ENCODE measurements around the gene GCKR. TPM values are rescaled to one million over a fixed set of nuclear protein-coding genes. Genes with fewer than 3 reads are reported as not detected.

The GCKR gene
- total RNA-seq: 0.69 TPM

GRCh38 chr2:27496357-27497287, at the start of gene GCKR:
GCKR (plus strand) TSS chr2:27496839; CDS start chr2:27496905, 66 bp downstream.

DNA sequence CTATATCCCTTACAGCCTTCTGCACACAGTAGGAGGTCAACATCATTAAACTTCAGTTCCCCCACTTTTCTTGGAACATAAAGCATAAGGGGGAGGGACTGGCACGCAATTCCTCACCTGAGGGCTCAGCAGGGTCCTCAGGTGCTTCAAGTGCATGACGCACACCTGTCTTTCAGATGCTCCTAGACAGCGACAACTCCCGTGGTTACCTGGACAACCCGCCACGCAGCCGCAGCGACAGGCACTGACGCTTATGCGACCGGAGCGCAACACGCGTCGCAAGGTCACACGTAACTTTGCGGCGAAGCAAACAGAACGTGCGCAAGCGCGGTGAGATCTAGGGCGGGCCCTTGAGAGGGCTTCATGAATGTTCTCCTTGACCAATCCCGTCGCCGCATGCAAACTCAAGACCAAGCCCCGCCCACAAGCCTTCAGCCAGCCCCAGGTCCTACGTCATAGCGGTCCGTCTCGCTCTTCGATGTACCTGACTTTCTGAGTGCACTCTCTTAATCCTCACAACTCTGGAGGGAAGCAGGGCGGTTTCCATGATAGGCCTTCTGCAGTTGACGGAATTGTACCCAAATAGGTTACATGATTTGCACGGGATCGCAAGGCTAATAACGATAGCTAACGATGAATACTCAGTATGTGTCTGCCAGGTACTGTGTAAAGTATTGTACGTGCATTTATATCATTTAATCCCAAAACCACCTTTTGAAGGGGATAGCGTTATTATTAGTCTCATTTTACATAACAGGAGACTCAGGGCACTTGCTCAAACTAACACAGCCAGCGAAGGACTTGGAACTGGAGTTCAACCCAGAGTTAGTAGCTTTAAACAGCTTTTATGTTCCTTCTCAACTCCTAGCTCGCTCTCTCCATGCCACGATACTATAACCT, 6.9 kb upstream of the GCKR start, which contains the start of gene IFT172:
TSS of gene IFT172 (minus strand) at position 246 of the 900 bp plus-strand sequence. CDS start at position 156, 90 bp downstream.

DNA sequence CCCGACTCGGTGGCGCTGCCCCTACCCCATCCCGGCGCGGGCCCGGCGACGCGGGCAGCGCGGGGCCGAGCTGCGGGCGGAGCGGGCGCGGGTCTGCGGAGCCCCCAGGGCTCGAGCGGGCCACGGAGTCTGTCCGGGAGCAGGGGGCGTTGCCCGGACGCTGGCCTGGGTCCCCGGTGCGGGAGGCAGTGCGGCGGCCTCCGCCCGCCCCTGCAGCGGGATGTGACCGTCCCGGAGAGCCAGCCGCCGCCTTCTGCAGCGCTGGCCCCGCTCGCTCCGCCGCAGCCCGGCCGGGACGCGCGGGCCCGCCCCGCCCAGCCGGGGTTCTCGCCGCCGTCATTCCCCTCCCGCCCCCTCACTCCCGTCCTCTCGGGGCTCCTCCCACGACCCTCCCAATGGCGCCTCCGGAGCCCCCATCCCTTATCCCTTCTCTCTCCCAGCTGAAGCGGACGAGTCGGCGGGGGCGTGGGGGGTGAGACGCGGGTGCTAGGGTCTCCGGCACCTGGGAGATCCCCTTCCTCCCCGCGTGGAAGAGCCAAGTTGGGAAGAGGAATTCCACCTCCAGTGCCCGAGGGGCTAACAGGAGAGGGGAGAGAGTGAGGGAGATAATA, 1.6 kb upstream of the GCKR start, which contains the start of gene FNDC4:
TSS of gene FNDC4 (minus strand) at position 257 of the 611 bp plus-strand sequence. CDS start 521 bp downstream, outside the sequence.

Small RNA genes lying within 50 kb of the gene (small RNA-seq; reads per million reads assigned to genes)
- gene RNU6-986P: not detected

Other genes starting within 250 kb of the GCKR start
- 2.1 TPM for gene SLC30A3, start 233.8 kb upstream of the GCKR start, total RNA-seq
- 0.23 TPM for gene DNAJC5G, start 221.4 kb upstream of the GCKR start, total RNA-seq
- gene TRIM54, start 214.4 kb upstream of the GCKR start, total RNA-seq: not detected
- gene UCN, start 188.4 kb upstream of the GCKR start, total RNA-seq: 0.92 TPM
- gene MPV17, start 173.7 kb upstream of the GCKR start, total RNA-seq: 45.7 TPM
- 32.3 TPM for gene GTF3C2, start 140.1 kb upstream of the GCKR start, total RNA-seq
- gene EIF2B4, start 126.5 kb upstream of the GCKR start, total RNA-seq: 23.8 TPM
- gene SNX17, start 126.2 kb upstream of the GCKR start, total RNA-seq: 66.0 TPM
- gene ZNF513, start 116.1 kb upstream of the GCKR start, total RNA-seq: 14.1 TPM
- gene PPM1G, start 87.2 kb upstream of the GCKR start, total RNA-seq: 67.1 TPM
- gene NRBP1, start 68.2 kb upstream of the GCKR start, total RNA-seq: 78.2 TPM
- gene KRTCAP3, start 54.5 kb upstream of the GCKR start, total RNA-seq: 0.46 TPM
- gene IFT172, start 7.1 kb upstream of the GCKR start, total RNA-seq: 42.0 TPM
- gene FNDC4, start 1.6 kb upstream of the GCKR start, total RNA-seq: 52.8 TPM
- 56.7 TPM for gene ZNF512, start 86.2 kb downstream of the GCKR start, total RNA-seq
- gene CCDC121, start 132.2 kb downstream of the GCKR start, total RNA-seq: 6.7 TPM
- 36.0 TPM for gene GPN1, start 132.2 kb downstream of the GCKR start, total RNA-seq
- 34.6 TPM for gene SUPT7L, start 166.8 kb downstream of the GCKR start, total RNA-seq
- gene SLC4A1AP, start 167.1 kb downstream of the GCKR start, total RNA-seq: 29.5 TPM